ENCODE measurements around the gene BSND. TPM values are rescaled to one million over a fixed set of nuclear protein-coding genes. Genes with fewer than 3 reads are reported as not detected.
"Not testable (repeated sequence)": the region's sequence is repeated elsewhere in the genome, so short reads cannot be mapped to it uniquely, and the experiment has no call there.

The BSND gene
- total and polyA plus RNA-seq, 9 of the 15 experiments (the other 6 are each of a cell fraction or from before 2014, with no cell fraction given) = not detected

GRCh38 chr1:55031098-55031497 lies 32.4 kb downstream of the BSND start:
- H3K27me3 ChIP-seq (ENCODE audit: control insufficient read depth in 2 of 2, insufficient read depth in 2 of 2, low read length in 2 of 2); ATAC-seq; H3K9ac ChIP-seq (ENCODE audit: insufficient read depth in 1 of 2, low read depth in 2 of 2, low read length in 2 of 2); H3K27ac ChIP-seq (ENCODE audit: extremely low read depth, low read depth, low read length); H3K79me2 ChIP-seq (ENCODE audit: control insufficient read depth, insufficient read depth, low read length); BruUV-seq (replicated peaks); DNase-seq (ENCODE audit: extremely low read depth in 1 of 4, low spot score in 3 of 4); FAIRE-seq; CTCF ChIA-PET (ENCODE audit: low intra/inter-chr PET ratio); H3K36me3 ChIP-seq (ENCODE audit: control insufficient read depth, insufficient read depth, low read length); H3K9me3 ChIP-seq (replicated peaks; ENCODE audit: control insufficient read depth, insufficient read depth, low read depth, low read length); H2AFZ ChIP-seq (ENCODE audit: low read depth, low read length); H3K4me1 ChIP-seq (replicated peaks in 1 of 2; ENCODE audit: control insufficient read depth in 2 of 2, insufficient read depth in 2 of 2, low read length in 2 of 2); in situ Hi-C loops (cut with MboI); POLR2A ChIA-PET; intact Hi-C loops (cut with micrococcal nuclease); H4K20me1 ChIP-seq (replicated peaks; ENCODE audit: control insufficient read depth, insufficient read depth, low read length); H3K4me2 ChIP-seq (ENCODE audit: insufficient read depth, low read length); H3K4me3 ChIP-seq; H3K9me1 ChIP-seq (ENCODE audit: control insufficient read depth, insufficient read depth, low read length): not testable (repeated sequence)
- TF ChIP-seq ZNF707 (CRISPR knock-in tag; conservative IDR thresholded peaks at IDR 0.05) = peak; percentile 82
- 80% methylated on average over 5 of the region's 5 CpGs for WGBS (ENCODE audit: insufficient coverage, low coverage, missing lambda C conversion rate)

DNA sequence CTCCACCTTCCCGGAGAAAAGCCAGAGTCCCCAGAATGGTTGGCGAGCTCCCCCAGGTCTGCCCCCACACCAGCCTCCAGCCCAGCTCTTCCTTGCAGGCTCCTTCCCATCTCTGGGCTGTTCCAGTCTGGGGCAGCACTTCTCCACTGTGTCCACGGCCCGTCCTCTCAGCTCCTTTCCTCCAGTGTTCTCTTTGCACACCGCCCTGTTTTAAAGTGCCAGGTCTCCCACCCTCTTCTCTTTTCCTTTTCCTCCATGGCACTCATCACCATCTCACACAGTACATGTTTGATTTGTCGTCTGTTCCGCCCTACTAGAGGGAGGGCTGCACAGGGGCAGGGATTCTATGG lies 34.5 kb downstream of the BSND start:
- H3K4me3 ChIP-seq = no peak overlapping the region
- H3K79me2 ChIP-seq (ENCODE audit: control insufficient read depth, insufficient read depth, low read length) = no peaks in the 10 kb centered on the region
- H3K9me1 ChIP-seq (ENCODE audit: control insufficient read depth, insufficient read depth, low read length) = no peaks in the 10 kb centered on the region
- H3K9ac ChIP-seq (ENCODE audit: insufficient read depth in 1 of 2, low read depth in 2 of 2, low read length in 2 of 2) = no peak overlapping the region
- H3K27ac ChIP-seq (ENCODE audit: extremely low read depth, low read depth, low read length) = no peak overlapping the region
- DNase-seq (ENCODE audit: extremely low read depth in 1 of 4, low spot score in 3 of 4) = no peak
- TF ChIP-seq MYNN (IDR thresholded peaks at IDR 0.05) (no peak), MYNN (CRISPR knock-in tag; IDR thresholded peaks at IDR 0.05) (no peak), PYGO2 (tag; IDR thresholded peaks at IDR 0.05) (no peak), CTCFL (IDR thresholded peaks at IDR 0.05; ENCODE audit: borderline replicate concordance, insufficient read depth, low read depth, low read length, poor library complexity, severe bottlenecking) (no peak), ERF (CRISPR knock-in tag; IDR thresholded peaks at IDR 0.05) (no peak), TAF7 (tag; IDR thresholded peaks at IDR 0.05) (no peak), HNRNPK (IDR thresholded peaks at IDR 0.05; ENCODE audit: low read depth, low read length, poor library complexity, severe bottlenecking) (no peak)
- TF ChIP-seq, protein P1, sequence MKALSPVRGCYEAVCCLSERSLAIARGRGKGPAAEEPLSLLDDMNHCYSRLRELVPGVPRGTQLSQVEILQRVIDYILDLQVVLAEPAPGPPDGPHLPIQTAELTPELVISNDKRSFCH (CRISPR knock-in tag; IDR thresholded peaks at IDR 0.05) = no peak
- TF ChIP-seq, protein P1 (tag; IDR thresholded peaks at IDR 0.05) = no peak
- H3K27me3 ChIP-seq (ENCODE audit: control insufficient read depth in 2 of 2, insufficient read depth in 2 of 2, low read length in 2 of 2) = no peaks in the 10 kb centered on the region
- no peaks in the 10 kb centered on the region for H3K9me3 ChIP-seq (replicated peaks; ENCODE audit: control insufficient read depth, insufficient read depth, low read depth, low read length)
- H2AFZ ChIP-seq (ENCODE audit: low read depth, low read length) = no peak overlapping the region; the same call in 1 of the 2 replicates
- in situ Hi-C loops (cut with MboI) = no loop called here
- POLR2A ChIA-PET = interaction anchor here (0.6 to 1.7 kb wide), 2 partner anchors 33 to 536 kb away, joined by 3 to 6 read pairs; no protein-coding TSS in a partner anchor
- no TSS peak for BruUV-seq (replicated peaks)
- CTCF ChIA-PET (ENCODE audit: low intra/inter-chr PET ratio) = no interaction called here
- intact Hi-C loops (cut with micrococcal nuclease) = no loop called here
- no peaks in the 10 kb centered on the region for H3K36me3 ChIP-seq (ENCODE audit: control insufficient read depth, insufficient read depth, low read length)
- WGBS (ENCODE audit: insufficient coverage, low coverage, missing lambda C conversion rate) = 38% methylated on average over 7 of the region's 7 CpGs
- FAIRE-seq = no peak
- no peak overlapping the region for H3K4me2 ChIP-seq (ENCODE audit: insufficient read depth, low read length)
- ATAC-seq = no peak; the same call in 2 of the 3 replicates
- peaks cover 6 to 20% of the 10 kb centered on the region in 2 experiments; a peak in 4 of 5 replicates for H3K4me1 ChIP-seq (replicated peaks in 1 of 2; ENCODE audit: control insufficient read depth in 2 of 2, insufficient read depth in 2 of 2, low read length in 2 of 2)
- no peaks in the 10 kb centered on the region for H4K20me1 ChIP-seq (replicated peaks; ENCODE audit: control insufficient read depth, insufficient read depth, low read length)
